ENCODE results near the gene BRI3BP.
"Not testable (repeated sequence)": the region's sequence is repeated elsewhere in the genome, so short reads cannot be mapped to it uniquely, and the experiment has no call there.

Gene BRI3BP

DNA sequence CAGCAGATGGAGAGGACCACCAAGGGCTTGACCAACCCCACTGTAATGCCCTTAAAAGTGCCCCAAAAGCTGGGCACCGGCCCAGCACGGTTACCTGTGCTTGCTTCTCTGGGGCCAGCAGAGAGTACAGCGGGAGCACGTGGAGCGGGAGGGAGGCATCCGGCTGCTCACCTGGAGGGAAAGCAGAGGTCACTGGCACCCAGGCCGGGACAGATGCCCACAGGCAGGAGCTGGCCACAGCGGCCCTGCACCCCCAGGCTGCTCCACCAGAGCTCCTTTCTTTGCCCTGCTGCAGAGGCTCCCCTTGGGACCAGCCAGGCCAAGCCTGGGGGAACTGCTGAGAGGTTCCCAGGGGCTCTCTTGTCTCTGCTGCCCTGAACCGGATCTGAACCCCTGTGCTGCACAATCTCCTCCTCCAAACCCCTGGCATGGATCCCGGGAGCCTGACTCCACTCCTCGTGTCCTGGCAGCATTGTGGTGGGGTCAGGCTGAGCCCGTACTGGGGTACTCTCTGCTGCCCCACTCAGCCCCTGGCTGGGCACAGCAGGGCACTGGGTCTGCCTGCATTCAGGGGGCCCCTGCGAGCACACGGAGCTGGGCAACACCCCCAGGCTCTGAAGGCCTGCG is 28.5 kb upstream of the BRI3BP start:
- Mint-ChIP-seq H3K27me3 (no peaks in the 10 kb centered on the region), H3K9me3 (no peaks in the 10 kb centered on the region), H3K27ac (no peak overlapping the region), H3K36me3 (ENCODE audit: low read depth) (peaks cover 28% of the 10 kb centered on the region), H3K4me3 (no peak overlapping the region), H3K4me1 (no peaks in the 10 kb centered on the region)
- DNase-seq (no peak), ATAC-seq (peak; percentile 22)

DNA sequence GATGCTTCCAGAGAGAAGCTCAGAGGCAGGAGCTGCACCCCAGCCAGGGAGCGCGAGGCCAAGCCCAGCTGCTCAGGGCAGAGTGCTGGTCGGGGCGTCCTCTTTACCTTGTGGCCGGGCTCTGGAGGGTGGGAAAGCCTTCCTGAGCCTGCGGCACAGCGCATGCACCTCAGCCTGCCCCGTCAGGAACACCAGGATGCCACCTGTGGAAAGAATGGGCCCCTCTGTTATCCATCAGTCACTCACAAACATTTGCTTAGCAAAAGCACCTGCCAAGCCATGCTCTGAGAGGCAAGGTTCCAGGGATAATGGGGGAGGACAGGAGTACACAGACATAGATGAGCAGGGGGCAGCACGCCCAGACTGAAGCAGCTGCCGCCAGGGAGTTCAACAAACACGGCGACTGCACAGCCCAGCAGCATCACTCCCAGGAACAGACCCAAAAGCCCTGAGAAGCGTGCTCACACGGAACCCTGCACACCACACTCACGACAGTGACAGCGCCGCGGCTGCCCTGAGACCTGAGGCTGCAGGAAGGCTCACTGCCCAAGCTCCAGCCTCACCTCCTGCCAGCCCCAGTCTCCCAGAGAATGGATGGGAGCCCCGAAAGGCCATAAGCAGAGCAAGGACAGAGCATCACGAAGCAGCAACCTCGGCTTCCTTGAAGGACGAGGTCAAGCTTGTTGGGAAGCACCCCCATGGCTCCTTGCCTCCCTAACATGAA is 26.3 kb upstream of the BRI3BP start:
- Mint-ChIP-seq H3K27ac (no peak overlapping the region), H3K4me1 (no peaks in the 10 kb centered on the region), H3K9me3 (no peaks in the 10 kb centered on the region), H3K27me3 (no peaks in the 10 kb centered on the region), H3K4me3 (no peak overlapping the region), H3K36me3 (ENCODE audit: low read depth) (peaks cover 23% of the 10 kb centered on the region)
- no peak for ATAC-seq
- no peak for DNase-seq

- Mint-ChIP-seq H3K4me3 (no peak overlapping the region), H3K27ac (no peak overlapping the region), H3K27me3 (no peaks in the 10 kb centered on the region), H3K9me3 (no peaks in the 10 kb centered on the region), H3K36me3 (ENCODE audit: low read depth) (peaks cover 19% of the 10 kb centered on the region), H3K4me1 (no peaks in the 10 kb centered on the region)
- DNase-seq = no peak
- ATAC-seq = no peak
Observed at GRCh38 chr12:124968656-124969055, 24.8 kb upstream of the BRI3BP start.

- DNase-seq (no peak), ATAC-seq (no peak)
- Mint-ChIP-seq H3K4me3 (no peak overlapping the region), H3K27ac (peak overlapping the region; percentile 13), H3K36me3 (ENCODE audit: low read depth) (peaks cover 22% of the 10 kb centered on the region), H3K27me3 (no peaks in the 10 kb centered on the region), H3K9me3 (no peaks in the 10 kb centered on the region), H3K4me1 (no peaks in the 10 kb centered on the region)
Observed at GRCh38 chr12:124970647-124971402, 22.6 kb upstream of the BRI3BP start.

DNA sequence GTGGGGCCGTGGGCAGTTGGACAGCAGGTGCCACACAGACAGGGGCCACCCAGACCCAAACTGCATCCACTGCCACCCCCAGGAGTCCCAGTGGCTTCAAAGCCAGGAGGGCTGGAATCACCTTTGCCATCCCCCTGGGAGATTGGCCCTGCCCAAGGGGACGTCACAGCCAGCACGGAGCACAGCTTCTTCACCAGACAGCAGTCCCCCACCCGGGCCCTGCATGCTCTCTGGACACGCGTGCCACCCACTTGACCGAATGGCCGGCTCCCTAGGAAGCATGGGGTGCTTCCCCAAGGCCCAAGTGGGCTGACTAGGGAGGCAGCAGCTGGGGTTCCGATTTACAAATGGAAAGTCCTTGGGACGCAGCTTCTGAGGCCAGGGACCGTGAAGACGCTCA is 21.8 kb upstream of the BRI3BP start:
- no peak for ATAC-seq
- no peaks in the 10 kb centered on the region for H3K9me3 Mint-ChIP-seq
- H3K27me3 Mint-ChIP-seq = no peaks in the 10 kb centered on the region
- H3K27ac Mint-ChIP-seq = no peak overlapping the region
- no peak for DNase-seq
- no peaks in the 10 kb centered on the region for H3K4me1 Mint-ChIP-seq
- peaks cover 20% of the 10 kb centered on the region for H3K36me3 Mint-ChIP-seq (ENCODE audit: low read depth)
- H3K4me3 Mint-ChIP-seq = no peak overlapping the region

DNA sequence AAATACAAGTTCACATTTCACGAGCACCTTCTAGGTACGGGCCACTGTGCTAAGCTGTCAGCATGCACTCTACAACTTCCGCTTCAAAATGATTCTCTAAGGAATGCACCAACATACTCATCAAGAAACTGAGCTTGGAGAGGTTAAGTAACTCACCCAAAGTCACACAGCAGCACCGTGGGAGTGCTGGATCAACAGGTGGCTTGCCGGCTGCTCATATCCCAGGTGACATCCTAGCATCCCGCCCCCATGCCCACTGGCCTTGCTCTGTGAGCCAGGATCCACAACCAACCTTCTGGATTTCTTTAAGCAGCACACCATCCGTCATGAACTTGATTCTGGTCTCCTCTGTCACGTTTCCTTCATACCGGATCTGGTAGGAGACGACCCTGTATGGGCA is 21.2 kb upstream of the BRI3BP start:
- DNase-seq = no peak
- H3K36me3 Mint-ChIP-seq (ENCODE audit: low read depth) = peaks cover 18% of the 10 kb centered on the region
- no peaks in the 10 kb centered on the region for H3K27me3 Mint-ChIP-seq
- no peak overlapping the region for H3K4me3 Mint-ChIP-seq
- H3K9me3 Mint-ChIP-seq = no peaks in the 10 kb centered on the region
- H3K4me1 Mint-ChIP-seq = no peaks in the 10 kb centered on the region
- no peak overlapping the region for H3K27ac Mint-ChIP-seq
- ATAC-seq = no peak

DNA sequence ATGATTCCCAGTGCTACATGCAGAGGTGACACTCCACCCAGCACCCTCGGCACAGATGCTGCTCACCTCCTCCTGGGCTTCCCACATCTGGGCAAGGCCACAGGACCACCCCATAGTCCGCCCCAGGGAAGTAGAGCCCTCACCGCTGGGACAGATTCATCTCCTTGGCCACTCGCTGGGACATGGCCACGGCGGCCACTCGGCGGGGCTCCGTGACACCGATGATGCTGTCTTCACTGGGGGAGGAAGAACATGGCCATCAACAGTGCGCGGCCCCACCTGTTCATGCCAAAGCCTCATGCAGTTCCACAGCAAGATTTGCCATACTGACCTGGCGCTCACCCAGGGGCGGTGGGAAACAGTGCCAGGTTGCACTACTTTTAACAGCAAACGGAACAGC is 18.2 kb upstream of the BRI3BP start:
- ATAC-seq (no peak), DNase-seq (no peak)
- Mint-ChIP-seq H3K4me3 (no peak overlapping the region), H3K36me3 (ENCODE audit: low read depth) (peaks cover 28% of the 10 kb centered on the region), H3K9me3 (no peaks in the 10 kb centered on the region), H3K27ac (no peak overlapping the region), H3K4me1 (peaks cover 4% of the 10 kb centered on the region), H3K27me3 (no peaks in the 10 kb centered on the region)

DNA sequence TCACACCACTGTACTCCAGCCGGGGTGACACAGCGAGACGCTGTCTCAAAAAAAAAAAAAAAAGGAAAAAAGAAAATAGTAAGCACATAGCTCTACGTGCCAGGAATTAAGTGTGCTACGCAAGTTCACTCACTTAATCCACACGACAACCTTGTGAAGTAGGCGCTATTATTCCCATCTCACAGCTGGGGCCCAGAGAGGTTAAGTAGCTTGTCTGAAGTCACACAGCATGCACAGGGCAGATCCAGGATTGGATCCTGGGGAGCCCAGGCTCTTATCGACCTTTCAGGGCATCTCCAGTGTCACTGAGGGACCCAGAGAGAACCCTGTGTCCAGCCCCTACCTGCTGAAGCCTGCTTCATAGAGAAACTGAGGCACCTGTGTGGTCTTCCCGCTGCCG is 16.4 kb upstream of the BRI3BP start:
- Mint-ChIP-seq H3K27ac (no peak overlapping the region), H3K4me1 (peaks cover 4% of the 10 kb centered on the region), H3K27me3 (no peaks in the 10 kb centered on the region), H3K4me3 (no peak overlapping the region), H3K9me3 (no peaks in the 10 kb centered on the region), H3K36me3 (ENCODE audit: low read depth) (peaks cover 32% of the 10 kb centered on the region)
- DNase-seq = no peak
- no peak for ATAC-seq

DNA sequence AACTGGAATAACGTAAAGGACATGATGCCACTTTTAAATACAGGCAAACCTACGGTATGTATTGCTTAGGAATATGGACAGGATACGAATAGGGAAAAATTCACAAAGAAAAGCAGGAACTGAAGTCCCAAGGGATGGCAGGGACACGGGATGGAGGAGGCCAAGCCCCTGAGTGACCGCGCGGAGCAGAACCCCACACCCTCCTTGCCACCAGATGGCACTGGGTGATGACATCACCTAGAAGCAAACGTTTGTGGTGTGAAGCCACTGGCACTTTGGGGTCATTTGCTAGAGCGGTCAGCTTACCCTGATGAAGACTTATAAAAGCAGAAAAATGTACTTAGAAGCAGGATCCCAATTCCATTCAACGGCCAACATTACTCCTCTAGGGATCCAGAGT is 13.9 kb upstream of the BRI3BP start:
- H3K9me3 Mint-ChIP-seq = no peaks in the 10 kb centered on the region
- ATAC-seq = no peak
- H3K4me1 Mint-ChIP-seq = peaks cover 4% of the 10 kb centered on the region
- no peak overlapping the region for H3K27ac Mint-ChIP-seq
- H3K36me3 Mint-ChIP-seq (ENCODE audit: low read depth) = peaks cover 41% of the 10 kb centered on the region
- no peak overlapping the region for H3K4me3 Mint-ChIP-seq
- no peaks in the 10 kb centered on the region for H3K27me3 Mint-ChIP-seq
- no peak for DNase-seq

DNA sequence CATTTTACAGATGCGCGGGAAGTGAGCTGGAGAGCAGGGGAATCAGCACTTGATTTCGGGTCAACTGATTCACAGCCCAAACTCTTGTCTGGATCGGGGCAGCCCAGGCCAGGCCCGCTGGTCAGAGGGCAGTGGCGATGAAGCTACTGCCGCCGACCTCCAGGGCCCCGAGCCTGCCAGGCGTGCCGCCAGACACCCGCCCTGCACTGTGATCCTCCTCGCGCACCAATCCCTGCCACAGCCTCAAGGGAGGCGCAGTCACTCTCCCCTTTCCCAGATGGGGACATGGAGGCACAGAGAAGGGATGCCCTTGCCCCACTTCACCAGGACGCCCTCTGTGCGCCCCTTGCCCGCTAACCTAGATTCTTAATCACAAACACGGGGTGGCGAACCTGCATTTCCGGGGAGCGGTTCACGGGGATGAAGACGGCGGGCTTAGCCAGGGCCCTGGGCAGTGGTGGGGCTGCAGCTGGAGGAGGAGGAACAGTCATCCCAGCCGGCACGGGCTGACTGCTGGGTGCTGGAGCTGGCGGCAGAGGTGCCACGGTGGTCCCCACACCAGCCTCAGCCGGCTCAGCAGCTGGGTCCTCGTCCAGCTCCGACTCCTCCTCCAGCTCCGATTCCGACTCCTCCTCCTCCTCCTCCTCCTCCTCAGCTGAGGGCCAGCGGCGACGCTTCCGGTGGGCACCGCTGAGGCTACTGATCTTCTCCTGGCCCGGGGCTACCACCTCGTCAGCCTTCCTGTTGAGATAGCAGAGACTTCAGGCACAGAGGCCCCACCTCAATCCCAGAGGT is 13.2 kb upstream of the BRI3BP start:
- H3K27me3 Mint-ChIP-seq = no peaks in the 10 kb centered on the region
- H3K27ac Mint-ChIP-seq = peak overlapping the region; percentile 31
- H3K36me3 Mint-ChIP-seq (ENCODE audit: low read depth) = peaks cover 43% of the 10 kb centered on the region
- DNase-seq (no peak), ATAC-seq (no peak)
- no peaks in the 10 kb centered on the region for H3K9me3 Mint-ChIP-seq
- H3K4me1 Mint-ChIP-seq = peaks cover 4% of the 10 kb centered on the region
- no peak overlapping the region for H3K4me3 Mint-ChIP-seq

DNA sequence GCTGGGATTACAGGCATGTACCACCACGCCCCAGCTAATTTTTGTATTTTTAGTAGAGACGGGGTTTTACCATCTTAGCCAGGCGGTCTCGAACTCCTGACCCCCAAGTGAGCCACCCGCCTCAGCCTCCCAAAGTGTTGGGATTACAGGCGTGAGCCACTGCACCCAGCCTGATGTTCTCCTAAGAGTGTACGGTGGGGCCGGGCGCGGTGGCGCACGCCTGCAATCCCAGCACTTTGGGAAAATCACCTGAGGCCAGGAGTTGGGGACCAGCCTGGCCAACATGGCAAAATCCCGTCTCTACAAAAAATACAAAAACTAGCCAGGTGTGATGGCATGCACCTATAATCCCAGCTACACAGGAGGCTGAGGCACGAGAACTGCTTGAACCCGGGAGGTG is 6.6 kb upstream of the BRI3BP start:
- Mint-ChIP-seq H3K36me3 (ENCODE audit: low read depth) (peaks cover 32% of the 10 kb centered on the region), H3K4me1 (peaks cover 22% of the 10 kb centered on the region), H3K4me3 (peak overlapping the region; percentile 94)
- not testable (repeated sequence) for ATAC-seq, H3K27me3 Mint-ChIP-seq, DNase-seq, H3K27ac Mint-ChIP-seq, H3K9me3 Mint-ChIP-seq

GRCh38 chr12:124992874-124993625 is 395 bp upstream of the BRI3BP start:
- no peaks in the 10 kb centered on the region for H3K9me3 Mint-ChIP-seq
- ATAC-seq (peak; percentile 76), DNase-seq (peak; percentile 87)
- H3K36me3 Mint-ChIP-seq (ENCODE audit: low read depth) = peaks cover 9% of the 10 kb centered on the region
- peaks cover 31% of the 10 kb centered on the region for H3K4me1 Mint-ChIP-seq
- no peaks in the 10 kb centered on the region for H3K27me3 Mint-ChIP-seq
- H3K4me3 Mint-ChIP-seq = peak overlapping the region; percentile 85
- peak overlapping the region; percentile 85 for H3K27ac Mint-ChIP-seq

DNA sequence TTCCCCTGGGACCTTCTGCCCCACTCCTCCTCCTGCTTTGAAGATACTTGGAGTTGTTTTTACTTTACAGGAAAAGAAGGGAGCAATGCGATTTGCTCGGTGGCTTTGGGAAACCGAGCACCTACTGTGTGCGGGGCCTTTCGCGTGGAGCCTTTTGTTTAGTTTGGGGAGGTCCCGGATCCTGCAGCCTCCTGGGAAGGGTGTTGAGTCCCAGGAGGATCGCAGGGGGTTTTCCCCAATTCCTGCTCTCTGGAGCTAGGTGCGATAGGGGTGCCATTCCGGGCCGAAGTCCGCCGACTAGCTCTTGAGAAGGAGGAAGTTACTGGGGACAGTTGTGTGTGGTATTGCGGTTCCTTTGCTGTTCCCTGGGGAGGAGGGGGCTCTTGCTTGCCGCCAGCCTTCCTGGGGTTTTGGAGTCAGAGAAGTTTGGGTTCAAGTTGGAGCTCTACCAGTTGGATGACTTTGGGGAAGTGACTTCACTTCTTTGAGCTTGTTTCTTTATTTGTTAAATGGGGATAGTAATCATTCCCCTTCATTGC is 1.1 kb downstream of the BRI3BP start:
- Mint-ChIP-seq H3K9me3 (no peaks in the 10 kb centered on the region), H3K27me3 (no peaks in the 10 kb centered on the region), H3K36me3 (ENCODE audit: low read depth) (peaks cover 10% of the 10 kb centered on the region), H3K4me3 (peak overlapping the region; percentile 93), H3K4me1 (peaks cover 23% of the 10 kb centered on the region), H3K27ac (peak overlapping the region; percentile 83)
- no peak for ATAC-seq
- DNase-seq = peak; percentile 17
